HepG2 (cell line): Measurements from ENCODE around the gene NSFL1C. TPM values are rescaled to one million over a fixed set of nuclear protein-coding genes. Genes with fewer than 3 reads are reported as not detected.
A peak's percentile ranks its signal among the peaks of the same experiment; 100 is the strongest.

Experiments used
- AFF4 ChIP-seq: sonication (generic); formaldehyde crosslinking; IDR thresholded peaks from 2 replicates; pipeline ENCODE4 v1.4.0; 2020; ENCODE audit warnings: missing genetic modification reagents
- ARID3A ChIP-seq: IDR thresholded peaks from 2 replicates; pipeline ENCODE4 v1.6.1; 2012; ENCODE audit warnings: low read depth, low read length, improper control_type of control experiment
- FOXA3 ChIP-seq: IDR thresholded peaks from 2 replicates; pipeline ENCODE4 v1.6.1; 2016; ENCODE audit warnings: missing genetic modification reagents, missing compliant biosample characterization
- JUNB ChIP-seq: sonication (generic); formaldehyde crosslinking; IDR thresholded peaks from 2 replicates; pipeline ENCODE4 v1.8.0; 2022; ENCODE audit warnings: missing genetic modification reagents, mild to moderate bottlenecking, borderline replicate concordance
- KLF16 ChIP-seq, 2 experiments: sonication (generic) in 1 of 2; formaldehyde crosslinking in 1 of 2; IDR thresholded peaks; 2 replicates each; pipeline versions ENCODE4 v1.6.1 to v1.8.0; 2016 to 2023; ENCODE audit warnings: missing genetic modification reagents in 2 of 2, missing compliant biosample characterization in 1 of 2
- MEIS1 ChIP-seq: sonication (generic); formaldehyde crosslinking; IDR thresholded peaks from 2 replicates; pipeline ENCODE4 v1.9.0; 2021; ENCODE audit warnings: mild to moderate bottlenecking, missing genetic modification reagents, moderate library complexity, borderline replicate concordance
- MIER2 ChIP-seq: IDR thresholded peaks from 2 replicates; pipeline ENCODE4 v1.6.1; 2016; ENCODE audit warnings: missing biosample characterization, missing genetic modification reagents
- RBM39 ChIP-seq: fragments of 200-400 bp; formaldehyde crosslinking; IDR thresholded peaks from one replicate; pipeline ENCODE4 v1.6.1; 2018; ENCODE audit warnings: antibody characterized with exemption, mild to moderate bottlenecking, low read depth, low read length; ENCODE audit not compliant: poor library complexity, severe bottlenecking
- THAP9 ChIP-seq: sonication (generic); formaldehyde crosslinking; IDR thresholded peaks from 2 replicates; pipeline ENCODE4; 2020; ENCODE audit warnings: missing genetic modification reagents, mild to moderate bottlenecking, borderline replicate concordance
- ZBTB10 ChIP-seq: sonication (generic); formaldehyde crosslinking; IDR thresholded peaks from 2 replicates; pipeline ENCODE4 v1.4.0; 2020; ENCODE audit warnings: missing genetic modification reagents, borderline replicate concordance
- ZMAT3 ChIP-seq: sonication (generic); formaldehyde crosslinking; conservative IDR thresholded peaks from 2 replicates; pipeline ENCODE4 v1.7.0; 2021; ENCODE audit warnings: missing genetic modification reagents
- ZNF335 ChIP-seq: sonication (generic); formaldehyde crosslinking; IDR thresholded peaks from 2 replicates; pipeline ENCODE4 v1.4.0; 2020; ENCODE audit warnings: missing genetic modification reagents
- ZNF713 ChIP-seq: sonication (generic); formaldehyde crosslinking; IDR thresholded peaks from 2 replicates; pipeline ENCODE4 v1.4.0; 2020; ENCODE audit warnings: mild to moderate bottlenecking, missing genetic modification reagents
- polyA plus RNA-seq, 8 experiments: library from polyadenylated mRNA; depleted of rRNA in 3 of 8; stranded (reverse) in 7 of 8; unstranded in 1 of 8; fragments of >200 nt; fragmentation: Illumina TruSeq in 4 of 8; extraction: Trizol in 4 of 8; gene quantifications; 2 replicates each; pipeline versions ENCODE4 v1.2.1 to v1.2.3, GENCODE V29; 2011 to 2016; ENCODE audit warnings: low read depth in 4 of 8, missing spikeins in 1 of 8, mixed read lengths in 1 of 8; ENCODE audit not compliant: insufficient read depth in 1 of 8
- total RNA-seq, 5 experiments: library from RNA; depleted of rRNA; stranded (reverse); fragments of >200 nt; fragmentation: Illumina TruSeq; extraction: Trizol; gene quantifications; 2 replicates each; pipeline ENCODE4 v1.2.3, GENCODE V29; 2016; ENCODE audit warnings: low read depth in 1 of 5

The NSFL1C gene
- total and polyA plus RNA-seq, 2 of the 13 experiments (the other 11 are each of a cell fraction or from before 2014, with no cell fraction given) = 22.9 to 62.7 TPM

GRCh38 chr20:1415667-1416468, 50.8 kb downstream of the NSFL1C start (continued):
- TF ChIP-seq MIER2 (CRISPR knock-in tag) (peak; percentile 73), AFF4 (CRISPR knock-in tag) (0 out of 2 replicates have a peak, but pooled peaks have one; percentile 62), FOXA3 (CRISPR knock-in tag) (peak; percentile 82), RBM39 (no peak), ZNF713 (CRISPR knock-in tag) (no peak), ARID3A (peak; percentile 77; the same call in 1 of the 2 replicates), THAP9 (CRISPR knock-in tag) (no peak), ZNF335 (CRISPR knock-in tag) (peak; percentile 33; the same call in 1 of the 2 replicates), ZMAT3 (peak; percentile 45; the same call in 1 of the 2 replicates), JUNB (CRISPR knock-in tag) (peak; percentile 91), MEIS1 (CRISPR knock-in tag) (peak; percentile 65; the same call in 1 of the 2 replicates), ZBTB10 (no peak), KLF16 (CRISPR knock-in tag; IDR thresholded peaks at IDR 0.05) (peak in 1 of 2 experiments; percentile 71; a peak in 1 of 4 replicates)
